Stimulated activated CD8-positive, alpha-beta memory T cell treated with anti-CD3 and anti-CD28 coated beads, Interleukin-2, amount 100 ng/mL, for 1 hour (primary cell): ENCODE results near the gene SLC24A3.

Experiments
- DNase-seq, 2 donors: peaks; one replicate each; pipeline ENCODE4 v3.0.0-alpha.2; 2020; ENCODE audit warnings: low read depth in 2 of 2

SLC24A3 gene

DNA sequence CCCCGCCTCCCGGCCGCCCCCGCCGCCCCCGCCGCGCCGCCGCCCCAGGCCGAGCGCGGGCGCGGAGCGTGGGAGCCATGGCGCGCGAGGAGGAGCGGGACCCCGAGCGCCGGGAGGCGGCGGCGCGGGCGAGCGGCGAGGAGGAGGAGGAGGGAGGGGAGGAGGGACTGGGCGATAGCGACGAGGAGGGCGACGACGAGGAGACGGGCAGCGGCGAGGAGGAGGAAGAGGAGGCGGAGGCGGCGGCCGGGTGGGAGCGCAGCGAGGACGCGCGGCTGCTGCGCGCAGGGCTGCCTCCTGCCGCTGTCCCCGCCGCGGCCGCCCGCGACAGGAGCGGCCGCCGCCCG lies at the start of gene SLC24A3:
TSS of gene SLC24A3 (plus strand) at position 174 of the 347 bp plus-strand sequence.
- DNase-seq = no peak

- DNase-seq = no peak
Observed at GRCh38 chr20:19170148-19170547, 42.3 kb upstream of the SLC24A3 start.

DNA sequence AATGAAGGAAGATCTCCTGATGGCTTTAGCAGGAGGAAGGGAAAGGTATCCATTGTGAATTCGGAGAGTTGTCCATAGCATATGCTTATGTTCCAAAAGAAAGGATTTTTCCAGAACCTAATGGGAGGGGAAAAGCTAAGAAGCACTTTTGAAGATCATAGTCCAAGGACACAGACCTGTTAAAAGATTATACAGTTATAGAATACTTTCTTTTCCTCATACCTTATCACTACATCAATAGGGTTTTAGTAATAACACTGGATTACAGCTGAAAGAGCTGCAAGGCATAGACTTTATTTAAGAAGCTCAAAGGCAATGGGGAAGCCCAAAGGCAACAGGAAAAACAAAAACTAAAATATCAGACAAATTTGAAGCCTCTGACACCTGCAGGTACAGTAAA lies 39.8 kb upstream of the SLC24A3 start:
- no peak for DNase-seq

DNA sequence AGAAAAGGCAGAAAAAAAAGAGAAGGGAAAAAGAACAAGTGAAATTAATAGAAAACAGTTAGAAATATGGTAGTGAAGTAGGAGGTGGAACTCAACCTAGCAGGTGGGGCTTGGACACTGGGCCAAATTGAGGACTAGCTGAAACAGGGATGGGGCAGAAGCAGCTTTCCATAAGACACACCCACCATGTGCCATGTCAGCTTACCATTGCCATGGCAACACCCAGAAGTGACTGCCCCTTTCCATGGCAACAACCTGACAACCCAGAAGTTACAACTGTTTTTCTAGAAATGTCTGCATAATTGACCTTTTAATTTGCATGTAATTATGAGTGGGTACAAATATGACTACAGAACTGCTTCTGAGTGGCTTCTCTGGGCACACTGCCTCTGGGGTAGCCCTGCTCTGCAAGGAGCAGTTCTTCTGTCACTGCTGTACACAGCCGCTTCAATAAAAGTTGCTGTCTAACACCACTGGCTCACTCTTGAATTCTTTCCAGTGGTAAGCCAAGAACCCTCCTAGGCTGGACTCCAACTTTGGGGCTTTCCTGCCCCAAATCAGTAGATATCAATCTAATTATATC lies 35.9 kb upstream of the SLC24A3 start:
- no peak for DNase-seq

GRCh38 chr20:19181552-19181951 lies 30.9 kb upstream of the SLC24A3 start:
- DNase-seq = no peak

GRCh38 chr20:19185083-19185482 lies 27.4 kb upstream of the SLC24A3 start:
- no peak for DNase-seq

- no peak for DNase-seq
Observed at GRCh38 chr20:19193349-19193748, 19.1 kb upstream of the SLC24A3 start.

DNA sequence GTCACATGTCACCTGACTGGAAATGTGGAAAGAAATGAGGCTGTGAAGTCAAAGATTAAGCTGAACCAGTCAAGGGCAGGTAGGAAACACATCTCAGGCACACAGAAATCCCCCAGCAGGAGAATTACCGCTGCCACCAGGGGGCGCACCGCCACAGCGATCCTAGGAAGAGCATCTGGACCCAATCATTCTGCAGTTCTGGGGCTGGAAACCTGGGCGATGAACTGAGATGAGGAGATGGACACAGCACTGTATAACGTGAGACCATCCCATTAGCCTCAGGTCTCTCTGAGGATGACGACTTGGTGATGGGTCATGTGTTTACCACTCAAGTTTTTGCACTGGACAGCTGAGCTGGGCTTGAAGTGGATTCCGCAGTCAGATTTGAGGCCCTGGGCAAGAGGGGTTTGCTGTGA lies 6.5 kb upstream of the SLC24A3 start:
- peak; percentile 36 to 38 for DNase-seq

DNA sequence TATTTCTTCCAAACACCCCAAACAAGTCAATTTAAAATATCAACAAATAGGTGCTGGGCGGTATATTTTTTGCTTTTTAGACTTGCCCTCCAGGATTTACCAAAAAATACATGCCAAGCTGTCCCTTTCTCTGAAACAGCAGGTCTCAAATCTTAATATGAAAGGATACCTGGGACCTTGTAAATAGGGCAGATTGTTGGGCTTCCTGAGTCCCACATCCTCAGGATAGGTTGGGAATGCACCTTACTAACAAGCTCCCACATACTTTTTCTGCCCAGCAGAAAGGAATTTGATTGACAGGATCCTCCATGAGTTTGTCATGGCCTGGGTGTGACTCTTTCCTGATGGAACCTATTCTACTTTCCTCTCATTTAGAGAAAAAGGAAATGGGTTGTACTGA lies 4.9 kb upstream of the SLC24A3 start:
- no peak for DNase-seq

- DNase-seq = no peak
Observed at GRCh38 chr20:19210391-19211155, 1.9 kb upstream of the SLC24A3 start.

DNA sequence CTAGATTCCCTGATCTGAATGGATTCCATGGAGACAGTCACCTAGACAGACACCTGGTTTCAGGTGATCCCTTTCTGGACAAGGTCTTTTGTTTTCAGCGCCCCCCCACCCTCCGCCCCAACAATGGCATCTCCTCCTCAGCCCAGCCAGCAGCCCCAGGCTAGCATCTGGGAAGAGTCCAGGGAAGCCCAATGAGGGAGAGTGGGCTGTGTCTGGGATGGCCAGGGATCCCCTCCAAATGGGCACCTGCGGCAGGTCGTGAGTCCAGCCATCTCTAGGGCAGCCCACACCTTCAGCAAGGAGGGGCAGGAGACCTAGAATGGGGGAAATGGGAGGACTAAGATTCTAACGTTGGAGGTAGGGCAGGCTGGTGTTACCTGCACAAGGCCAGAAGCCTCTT lies 1.2 kb upstream of the SLC24A3 start:
- no peak for DNase-seq

DNA sequence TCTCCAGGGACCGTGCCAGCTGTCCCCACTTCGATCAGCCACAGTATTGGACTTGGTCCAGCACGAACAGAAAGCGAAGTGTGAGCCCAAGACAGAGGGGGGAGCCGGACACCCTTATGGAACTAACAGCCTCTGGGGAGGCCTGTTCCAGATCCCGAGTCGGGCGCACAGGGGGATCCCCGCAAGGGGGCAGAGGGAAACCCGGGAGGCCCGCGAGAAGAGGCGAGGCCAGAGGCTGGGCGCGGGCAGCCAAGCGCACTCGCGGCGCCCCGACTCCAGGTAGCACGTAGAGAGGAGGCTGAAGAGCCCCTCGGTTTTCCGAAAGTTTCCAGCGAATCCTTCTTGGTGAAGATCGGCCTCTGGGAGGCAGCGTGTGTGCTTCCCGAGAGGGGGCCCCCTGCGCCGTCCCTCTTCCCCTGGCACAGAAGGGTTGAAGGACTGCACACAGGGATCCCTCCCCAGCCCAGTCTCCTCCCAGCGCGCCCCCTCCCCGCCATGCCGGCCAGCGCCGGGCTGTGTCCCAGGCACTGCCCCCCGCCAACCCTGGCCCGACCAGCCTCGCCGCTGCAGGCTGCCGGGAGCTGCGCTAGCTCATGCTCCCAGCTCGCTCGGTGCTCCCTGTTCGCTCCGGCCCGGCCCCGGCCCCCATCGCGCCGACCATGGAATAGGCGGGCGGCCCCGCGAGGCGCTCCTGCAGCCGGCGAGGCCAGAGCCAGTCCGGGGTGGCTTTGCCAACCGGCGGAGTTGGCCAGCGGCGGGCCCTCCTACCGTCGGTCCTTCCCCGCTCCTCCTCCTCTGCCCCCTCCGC lies 577 bp upstream of the SLC24A3 start:
- DNase-seq = no peak

DNA sequence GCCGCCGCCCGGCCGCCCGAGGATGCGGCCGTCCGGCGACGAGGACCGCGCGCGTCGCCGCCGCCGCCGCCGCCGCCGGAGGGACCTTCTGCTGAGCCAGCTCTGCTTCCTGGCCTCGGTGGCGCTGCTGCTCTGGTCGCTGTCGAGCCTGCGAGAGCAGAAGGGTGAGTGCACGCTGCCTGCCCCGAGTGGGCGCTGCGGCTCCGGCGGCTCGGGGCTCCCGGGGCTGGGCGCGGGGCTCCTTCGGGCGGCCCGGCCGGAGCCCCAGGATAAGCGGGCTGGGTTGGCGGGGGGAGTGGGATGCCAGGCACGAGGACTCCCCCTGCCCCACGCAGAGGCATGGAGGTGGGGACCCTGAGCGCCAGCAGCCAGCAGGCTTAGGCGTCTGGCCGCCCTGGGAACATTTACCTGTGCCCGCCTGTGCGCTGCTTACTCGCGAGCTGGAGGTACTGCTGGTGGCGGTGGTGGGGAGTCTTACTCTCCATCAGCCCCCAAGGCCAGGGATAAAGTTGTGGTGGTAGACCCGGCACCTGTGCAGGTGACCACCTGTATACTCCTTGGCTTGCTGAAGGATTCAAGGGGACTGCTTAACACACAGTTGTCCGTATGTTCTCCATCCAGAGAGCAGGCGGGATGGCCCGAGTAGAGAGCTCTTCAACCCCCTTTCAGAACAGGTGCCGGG lies 520 bp downstream of the SLC24A3 start:
- no peak for DNase-seq

- no peak for DNase-seq
Observed at GRCh38 chr20:19213946-19214490, 1.6 kb downstream of the SLC24A3 start.

GRCh38 chr20:19218411-19218810 lies 6.0 kb downstream of the SLC24A3 start:
- DNase-seq = no peak

GRCh38 chr20:19222520-19223040 lies 10.1 kb downstream of the SLC24A3 start:
- DNase-seq = no peak

DNA sequence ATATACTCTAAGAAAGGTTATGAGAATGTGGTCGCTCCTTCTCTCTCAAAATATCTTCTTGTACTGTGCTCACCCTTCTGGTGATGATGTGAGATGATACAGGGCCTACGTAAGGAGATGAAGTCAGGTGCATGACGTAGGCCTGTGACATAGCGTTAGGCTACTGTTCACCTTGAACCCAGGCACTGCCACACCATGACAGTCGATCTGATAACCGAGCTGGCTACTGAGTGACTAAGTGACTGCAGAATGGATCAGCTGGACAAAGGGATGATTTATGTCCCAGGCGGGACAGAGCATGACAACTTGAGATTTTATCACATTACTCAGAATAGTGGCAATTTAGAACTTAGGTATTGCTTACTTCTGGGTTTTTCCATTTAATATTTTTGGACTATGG lies 11.2 kb downstream of the SLC24A3 start:
- DNase-seq = no peak

DNA sequence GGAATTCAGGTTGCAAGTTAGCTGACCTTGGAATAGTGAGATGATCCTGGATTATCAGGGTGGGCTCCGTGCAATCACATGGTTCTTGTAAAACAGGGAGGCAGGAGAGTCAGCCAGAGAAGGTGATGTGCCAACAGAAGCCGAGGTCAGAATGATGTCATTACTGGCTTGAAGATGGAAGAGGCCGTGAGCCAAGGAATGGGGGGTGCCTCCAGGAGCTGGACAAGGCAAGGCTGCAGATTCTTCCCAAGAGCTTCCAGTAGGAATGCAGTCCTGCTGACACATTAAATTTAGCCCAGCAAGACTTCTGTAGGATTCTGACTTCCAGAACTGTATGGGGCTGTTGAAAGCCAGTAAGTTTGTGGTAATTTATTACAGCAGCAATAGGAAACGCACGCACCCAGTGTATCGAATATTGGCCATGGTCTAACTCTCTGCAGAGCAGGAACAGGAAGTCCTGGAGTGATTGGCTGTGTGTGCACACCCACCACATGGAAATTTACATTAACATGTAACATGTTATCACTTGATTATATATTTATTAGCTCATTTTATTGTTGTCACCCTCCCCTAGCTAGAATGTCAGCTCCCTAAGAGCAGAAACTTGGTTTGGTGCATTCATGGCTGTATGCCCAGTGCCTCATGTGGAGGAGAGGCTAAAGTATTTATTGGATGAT lies 19.1 kb downstream of the SLC24A3 start:
- no peak for DNase-seq

DNA sequence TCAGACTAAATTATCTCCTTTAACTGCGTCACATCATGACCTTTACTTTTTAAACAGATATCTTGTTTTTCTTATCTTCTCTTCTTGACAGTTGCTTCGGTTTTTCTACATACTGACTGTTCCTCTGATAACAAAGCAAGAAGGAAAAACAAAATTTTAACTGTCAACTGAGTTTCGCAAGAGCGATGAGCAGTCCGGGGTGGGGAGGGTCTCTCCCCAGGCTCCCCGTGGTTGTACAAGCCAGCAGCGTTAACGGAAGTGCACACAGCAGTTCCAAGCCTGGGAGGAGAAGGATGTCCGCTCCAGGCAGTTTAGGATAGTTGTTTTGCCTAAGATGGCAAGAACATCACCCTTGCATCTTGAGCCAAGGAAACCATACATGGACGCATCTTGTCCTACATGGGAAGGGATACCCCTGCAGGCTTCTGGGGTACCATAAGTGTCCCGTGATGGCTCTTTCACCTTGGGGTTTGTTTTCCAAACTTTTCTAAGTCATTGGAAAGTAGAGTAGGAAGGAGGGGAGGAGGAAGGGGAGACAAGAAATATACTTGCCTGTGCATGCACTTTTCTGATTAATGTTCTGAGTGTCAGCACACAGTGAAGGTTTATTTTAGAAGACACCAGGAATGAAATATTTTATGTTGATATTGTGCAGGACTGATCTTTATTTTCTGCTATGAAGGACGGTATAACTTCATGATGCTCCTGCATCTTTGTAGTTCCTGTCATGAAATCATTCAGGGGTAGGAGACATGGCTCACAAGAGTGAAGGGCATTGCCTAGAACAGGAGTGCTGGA lies 20.8 kb downstream of the SLC24A3 start:
- no peak for DNase-seq

- DNase-seq = no peak
Observed at GRCh38 chr20:19236371-19237055, 24.1 kb downstream of the SLC24A3 start.
